Measurements from ENCODE around the gene GAB1.

The GAB1 gene

DNA sequence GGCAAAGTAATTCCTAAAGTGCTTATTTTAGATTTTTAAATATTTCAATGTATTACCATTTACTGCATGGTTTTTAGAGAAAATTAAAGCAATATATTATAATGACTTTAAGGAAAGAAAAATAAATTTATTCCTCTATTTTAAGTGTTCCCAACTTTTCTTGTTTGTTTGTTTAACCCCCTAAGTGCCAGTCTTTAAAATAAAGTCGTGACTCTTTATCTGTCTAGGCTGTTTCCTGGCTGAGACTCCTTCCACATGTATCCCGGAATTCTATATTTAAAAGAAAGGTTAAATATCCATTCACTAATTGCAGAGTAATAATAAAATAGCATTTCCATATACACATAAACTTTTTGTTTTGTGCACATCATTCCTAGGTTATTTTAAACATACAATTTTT is 71.2 kb downstream of the GAB1 start:
- in situ Hi-C loops (cut with MboI; ENCODE audit: low sequenced_read_pairs): no loop called here

DNA sequence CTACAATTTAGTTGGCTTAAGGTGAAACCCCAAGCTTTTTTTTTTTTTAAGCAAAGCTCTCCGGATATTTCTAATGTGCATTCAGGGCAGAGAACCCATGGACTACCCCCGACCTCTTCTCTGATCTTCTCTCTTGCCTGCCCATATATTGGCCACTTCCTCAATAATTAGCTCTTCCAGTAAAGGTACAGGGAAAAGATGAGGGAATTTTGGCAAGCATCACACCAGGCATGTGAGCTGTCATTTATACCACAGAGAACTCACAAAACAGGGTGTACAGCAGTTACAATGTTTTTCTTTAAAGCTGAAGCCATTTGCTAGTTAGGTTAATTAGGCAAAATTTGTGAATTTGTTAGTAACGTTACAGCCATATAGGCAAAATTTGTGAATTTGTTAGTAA is 73.3 kb downstream of the GAB1 start:
- in situ Hi-C loops (cut with MboI; ENCODE audit: low sequenced_read_pairs): no loop called here

GRCh38 chr4:143411527-143412419 is 75.1 kb downstream of the GAB1 start:
- in situ Hi-C loops (cut with MboI; ENCODE audit: low sequenced_read_pairs): no loop called here

- in situ Hi-C loops (cut with MboI; ENCODE audit: low sequenced_read_pairs): no loop called here
Observed at GRCh38 chr4:143412420-143412758, 75.7 kb downstream of the GAB1 start.

- in situ Hi-C loops (cut with MboI; ENCODE audit: low sequenced_read_pairs): no loop called here
Observed at GRCh38 chr4:143417679-143418403, 81.2 kb downstream of the GAB1 start.

DNA sequence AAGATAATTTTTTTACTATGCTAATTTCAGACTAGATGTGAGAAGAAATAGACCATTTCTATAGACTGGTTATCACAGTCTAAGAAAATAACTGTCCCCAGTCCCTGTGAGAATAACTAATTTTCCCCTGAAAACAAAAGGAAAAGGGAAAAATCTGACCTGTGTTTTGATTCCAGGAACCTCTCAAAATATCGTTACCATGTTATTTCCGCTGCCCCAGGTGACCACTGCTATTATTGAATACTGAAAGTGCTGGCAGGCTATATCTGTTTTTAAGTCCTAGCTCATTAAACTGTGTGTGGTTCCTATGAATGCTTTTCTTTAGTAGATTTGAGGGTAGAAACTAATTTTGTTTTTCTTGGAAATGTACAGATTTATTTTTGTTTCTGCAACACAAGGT is 83.6 kb downstream of the GAB1 start:
- in situ Hi-C loops (cut with MboI; ENCODE audit: low sequenced_read_pairs): no loop called here

DNA sequence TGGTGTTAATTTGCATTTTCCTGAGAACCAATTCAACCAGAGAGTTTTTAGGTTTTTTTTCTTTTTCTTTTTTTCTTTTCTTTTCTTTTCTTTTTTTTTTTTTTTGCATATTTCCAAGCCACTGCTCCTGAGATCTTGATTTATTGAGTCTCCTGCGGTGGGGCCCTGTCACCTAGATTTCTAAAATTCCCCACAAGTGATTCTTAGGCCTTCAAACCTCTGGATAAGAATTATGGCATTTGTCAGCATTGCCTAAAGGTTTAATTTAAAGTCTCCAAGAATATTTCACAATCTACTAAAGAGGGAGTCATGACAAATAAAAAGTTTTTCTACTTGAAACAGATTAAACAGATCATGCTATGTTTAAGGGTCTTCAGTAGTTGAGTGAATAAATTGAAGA is 84.9 kb downstream of the GAB1 start:
- in situ Hi-C loops (cut with MboI; ENCODE audit: low sequenced_read_pairs): no loop called here

DNA sequence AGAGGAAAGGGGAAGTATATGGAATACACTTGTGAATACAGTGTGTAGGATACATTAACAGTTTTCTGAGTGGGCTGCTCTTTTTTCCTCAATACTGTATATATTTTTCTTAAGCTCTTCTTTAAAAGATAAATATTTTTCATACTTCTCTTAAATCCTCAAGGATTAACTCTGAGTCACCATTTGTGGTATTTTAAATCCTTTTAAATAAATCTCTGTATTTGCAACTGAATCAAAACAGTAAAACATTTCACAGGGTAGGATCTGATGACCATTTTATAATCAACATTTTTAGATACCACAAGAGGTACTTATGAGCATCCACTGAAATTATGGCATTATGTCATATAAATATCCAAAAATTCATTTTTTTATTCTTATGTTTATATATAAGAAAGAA is 87.6 kb downstream of the GAB1 start:
- in situ Hi-C loops (cut with MboI; ENCODE audit: low sequenced_read_pairs): no loop called here

DNA sequence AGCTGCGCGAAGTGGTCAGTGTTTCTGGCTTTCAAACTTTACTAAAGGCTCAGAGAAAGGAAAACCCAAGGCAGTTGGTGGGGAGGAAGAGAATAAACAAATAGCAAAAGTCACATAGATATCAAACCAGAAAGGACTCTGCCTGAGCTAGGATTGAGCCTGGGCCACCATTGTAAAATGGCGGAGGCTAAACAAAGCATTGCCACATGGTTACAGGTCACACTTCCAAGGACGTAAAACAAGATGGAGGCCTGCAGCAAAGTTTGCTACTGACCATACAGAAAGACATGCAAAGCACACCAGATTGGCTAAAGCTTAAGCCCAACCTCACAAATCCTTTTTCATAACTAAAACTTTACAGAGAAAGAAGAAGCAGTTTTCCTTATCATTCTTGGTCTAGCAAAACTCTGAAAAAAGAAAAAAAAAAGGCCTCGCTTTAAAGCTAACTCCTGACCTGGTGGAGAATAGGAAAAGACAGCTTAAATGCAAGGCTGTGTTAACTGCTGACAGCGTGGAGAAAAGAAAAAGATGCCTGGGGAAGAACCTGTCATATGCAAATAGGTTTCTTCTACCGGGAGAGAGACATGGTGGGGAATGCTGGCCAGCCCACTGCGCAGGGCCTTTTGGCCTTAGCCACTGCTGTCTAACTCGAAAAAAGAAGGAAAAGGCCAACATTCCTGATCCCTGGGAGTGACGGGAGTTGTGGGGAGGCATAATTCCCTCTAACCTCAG is 95.0 kb downstream of the GAB1 start:
- in situ Hi-C loops (cut with MboI; ENCODE audit: low sequenced_read_pairs): no loop called here

- in situ Hi-C loops (cut with MboI; ENCODE audit: low sequenced_read_pairs): no loop called here
Observed at GRCh38 chr4:143432258-143432591, 95.5 kb downstream of the GAB1 start.

DNA sequence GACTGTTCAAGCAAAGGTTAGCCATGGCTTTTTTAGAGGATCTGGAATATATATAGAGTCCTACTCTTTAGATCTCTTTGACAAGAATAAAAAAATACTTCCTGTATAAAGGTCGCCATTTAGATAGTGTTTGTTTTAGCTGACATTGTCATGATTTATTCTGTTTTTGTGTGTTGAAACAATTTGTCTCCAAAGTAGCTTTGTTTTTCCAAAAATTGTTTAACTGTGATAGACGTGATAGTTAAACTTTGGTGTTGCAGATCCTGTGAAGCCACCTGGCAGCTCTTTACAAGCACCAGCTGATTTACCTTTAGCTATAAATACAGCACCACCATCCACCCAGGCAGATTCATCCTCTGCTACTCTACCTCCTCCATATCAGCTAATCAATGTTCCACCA is 96.6 kb downstream of the GAB1 start:
- in situ Hi-C loops (cut with MboI; ENCODE audit: low sequenced_read_pairs): no loop called here

DNA sequence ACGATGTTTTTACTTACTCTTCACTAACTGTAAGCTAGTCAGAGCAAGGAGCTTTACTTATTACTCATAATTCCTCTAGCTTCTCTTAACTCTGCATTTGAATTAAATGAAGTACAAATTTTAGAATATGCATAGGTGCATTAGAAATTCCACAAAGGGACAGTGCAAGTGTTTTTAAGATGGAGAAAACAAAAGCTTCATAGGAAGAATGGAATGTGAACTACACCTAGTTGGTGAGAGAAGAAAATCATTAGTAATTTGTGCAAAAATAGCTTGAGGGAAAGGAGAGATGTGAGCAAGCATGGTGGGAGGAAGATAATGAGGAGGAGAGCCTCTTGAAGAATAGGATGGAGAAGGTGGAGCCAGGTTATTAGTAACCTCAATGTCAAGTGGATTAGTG is 99.3 kb downstream of the GAB1 start:
- in situ Hi-C loops (cut with MboI; ENCODE audit: low sequenced_read_pairs): no loop called here

GRCh38 chr4:143437476-143437875 is 100.8 kb downstream of the GAB1 start:
- in situ Hi-C loops (cut with MboI; ENCODE audit: low sequenced_read_pairs): no loop called here

GRCh38 chr4:143437937-143438336 is 101.3 kb downstream of the GAB1 start:
- in situ Hi-C loops (cut with MboI; ENCODE audit: low sequenced_read_pairs): no loop called here

- in situ Hi-C loops (cut with MboI; ENCODE audit: low sequenced_read_pairs): no loop called here
Observed at GRCh38 chr4:143438710-143439109, 102.0 kb downstream of the GAB1 start.

- in situ Hi-C loops (cut with MboI; ENCODE audit: low sequenced_read_pairs): no loop called here
Observed at GRCh38 chr4:143441109-143441508, 104.4 kb downstream of the GAB1 start.

DNA sequence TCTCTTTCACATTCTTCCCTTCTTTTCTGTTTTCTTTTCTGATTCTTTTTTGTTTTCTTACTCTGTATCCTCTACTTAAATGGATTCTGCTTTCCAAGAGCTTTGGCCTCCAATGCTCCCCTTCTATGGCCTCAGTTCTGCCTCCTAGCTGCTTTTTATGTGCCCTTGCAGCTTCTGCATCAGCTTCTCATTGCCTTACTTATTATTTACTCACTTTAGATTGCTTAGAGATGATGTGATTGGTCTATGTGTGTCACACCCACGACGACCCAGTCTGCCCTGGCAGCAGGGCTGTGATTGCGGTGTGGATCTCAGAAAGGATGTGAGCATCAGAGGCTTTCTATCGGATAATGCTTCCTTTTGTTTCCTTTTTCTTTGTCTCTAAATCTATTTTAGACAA is 105.0 kb downstream of the GAB1 start:
- in situ Hi-C loops (cut with MboI; ENCODE audit: low sequenced_read_pairs): no loop called here

DNA sequence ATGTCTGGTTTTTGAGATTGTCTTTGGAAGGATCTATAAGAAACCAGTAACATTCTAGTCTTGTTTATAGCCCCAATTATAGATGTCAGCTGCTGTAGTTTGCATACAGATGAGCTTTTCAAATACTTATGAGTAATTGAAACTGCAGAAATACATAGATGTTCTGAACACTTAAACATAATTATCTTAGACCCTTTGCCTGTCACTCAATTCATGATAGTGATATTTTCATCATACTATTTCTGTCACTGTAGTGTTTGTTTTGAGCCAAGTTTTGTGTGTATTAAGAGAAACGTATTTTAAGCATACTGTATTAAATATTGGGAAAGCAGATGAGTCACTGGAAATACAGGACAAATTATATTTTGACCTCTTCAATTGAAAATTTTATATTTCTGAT is 107.1 kb downstream of the GAB1 start:
- in situ Hi-C loops (cut with MboI; ENCODE audit: low sequenced_read_pairs): no loop called here

GRCh38 chr4:143451186-143451585 is 114.5 kb downstream of the GAB1 start:
- in situ Hi-C loops (cut with MboI; ENCODE audit: low sequenced_read_pairs): no loop called here

DNA sequence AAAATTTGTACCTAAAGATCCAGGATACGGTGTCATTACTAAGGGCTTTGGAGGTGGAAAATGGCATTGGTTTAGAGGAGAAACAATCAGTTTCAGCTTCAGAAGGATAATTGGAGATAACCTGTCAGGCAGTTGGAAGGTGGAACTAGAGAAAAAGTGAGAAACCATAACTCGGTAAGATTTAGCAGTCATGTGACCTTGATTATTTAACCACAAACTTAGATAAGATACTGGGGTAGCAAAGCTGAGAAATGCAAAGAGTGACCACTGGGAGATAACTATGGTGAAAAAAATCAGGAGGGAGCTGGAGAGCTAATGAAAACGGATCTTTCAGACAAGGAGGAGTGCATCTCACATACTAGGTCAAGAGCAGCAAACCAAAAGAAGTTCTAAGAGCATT is 118.5 kb downstream of the GAB1 start:
- in situ Hi-C loops (cut with MboI; ENCODE audit: low sequenced_read_pairs): no loop called here

DNA sequence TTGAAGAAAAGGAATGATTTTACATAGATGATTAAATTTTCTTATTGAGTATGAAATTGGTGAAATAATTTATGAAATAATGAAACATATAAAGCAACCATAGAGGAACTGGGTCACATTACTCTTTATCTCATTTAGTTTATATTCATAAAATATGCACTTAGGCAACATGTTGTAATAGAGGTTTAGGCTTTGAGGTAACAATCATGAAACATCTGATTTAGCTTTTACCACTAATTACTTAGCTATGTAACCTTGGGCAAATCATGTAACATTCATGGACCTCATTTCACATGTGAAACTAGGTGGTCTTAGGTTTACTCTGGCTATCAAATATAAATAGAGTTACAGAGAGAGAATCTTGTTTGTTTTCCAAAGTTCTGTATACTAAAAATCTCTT is 122.3 kb downstream of the GAB1 start:
- in situ Hi-C loops (cut with MboI; ENCODE audit: low sequenced_read_pairs): no loop called here
